Activated CD4-positive, alpha-beta T cell treated with anti-CD3 and anti-CD28 coated beads, Interleukin-2, amount 10 ng/mL, durations not matched to agents 24 days and 14 days (primary cell): ENCODE results near the gene TEX12. TPM values are rescaled to one million over a fixed set of nuclear protein-coding genes. Genes with fewer than 3 reads are reported as not detected.
"Not testable (repeated sequence)": the region's sequence is repeated elsewhere in the genome, so short reads cannot be mapped to it uniquely, and the experiment has no call there.

Source experiments
- DNase-seq: peaks from one replicate; pipeline ENCODE4 v3.0.0; 2022
- H3K27ac Mint-ChIP-seq: one replicate; pipeline ENCODE4 v1.8.0; 2022; ENCODE audit warnings: mild to moderate bottlenecking, mixed read lengths
- H3K27me3 Mint-ChIP-seq: one replicate; pipeline ENCODE4 v1.8.0; 2022; ENCODE audit warnings: mixed read lengths
- H3K36me3 Mint-ChIP-seq: one replicate; pipeline ENCODE4 v1.8.0; 2022; ENCODE audit warnings: low read depth, mild to moderate bottlenecking, mixed read lengths
- H3K4me1 Mint-ChIP-seq: one replicate; pipeline ENCODE4 v1.8.0; 2021; ENCODE audit warnings: mixed read lengths
- H3K4me3 Mint-ChIP-seq: one replicate; pipeline ENCODE4 v1.8.0; 2022; ENCODE audit warnings: mild to moderate bottlenecking, moderate library complexity, mixed read lengths
- H3K9me3 Mint-ChIP-seq: one replicate; pipeline ENCODE4 v1.8.0; 2021; ENCODE audit warnings: mixed read lengths
- intact Hi-C: fragments of 100-400 bp; cut with micrococcal nuclease; formaldehyde crosslinking; loops from one replicate; pipeline ENCODE4 v1.15.1; 2023
- total RNA-seq: library from RNA; stranded (reverse); gene quantifications from 2 replicates; pipeline ENCODE4 v1.2.3, GENCODE V29; 2022

The TEX12 gene
- total RNA-seq, 1 donor from 2014 or later = not detected

DNA sequence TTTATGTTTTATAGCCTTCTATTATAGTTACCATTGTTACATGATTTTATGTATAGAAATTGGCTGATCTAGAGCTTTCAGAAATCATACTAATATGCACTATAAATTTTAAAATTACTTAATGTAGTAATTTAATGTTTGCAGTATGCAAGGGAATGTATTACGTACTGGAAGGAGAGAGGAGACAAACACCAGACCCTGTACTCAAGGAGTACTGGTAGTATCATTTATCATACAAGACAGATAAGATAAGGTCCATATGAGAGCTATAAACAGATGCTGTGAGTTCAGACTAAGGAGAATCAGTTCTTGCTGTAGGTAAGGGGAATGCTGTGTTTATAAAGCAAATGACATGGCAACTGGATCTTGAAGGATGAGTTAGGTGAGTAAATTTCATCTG lies 8.9 kb downstream of the TEX12 start:
- no peak overlapping the region for H3K27ac Mint-ChIP-seq
- H3K27me3 Mint-ChIP-seq = peaks cover 39% of the 10 kb centered on the region
- intact Hi-C loops = no loop called here
- H3K9me3 Mint-ChIP-seq = no peaks in the 10 kb centered on the region
- H3K36me3 Mint-ChIP-seq = no peaks in the 10 kb centered on the region
- peaks cover 7% of the 10 kb centered on the region for H3K4me1 Mint-ChIP-seq
- DNase-seq = no peak
- no peak overlapping the region for H3K4me3 Mint-ChIP-seq

DNA sequence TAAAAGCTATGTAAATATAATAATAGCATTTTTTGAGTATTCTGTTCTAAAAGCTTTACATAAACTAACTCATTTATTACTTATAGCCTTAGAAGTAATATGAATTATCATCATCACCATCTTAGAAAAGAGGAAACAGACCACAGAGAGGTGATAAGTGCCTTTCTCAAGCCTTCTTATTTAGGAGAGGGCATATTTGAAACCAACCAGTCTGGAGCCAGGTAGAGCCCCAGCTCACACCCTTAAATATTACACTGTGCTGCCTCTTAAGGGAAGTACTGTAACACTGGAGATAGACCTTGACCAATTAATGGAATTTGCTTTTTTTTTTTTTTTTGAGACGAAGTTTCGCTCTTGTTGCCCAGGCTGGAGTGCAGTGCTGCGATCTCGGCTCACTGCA lies 10.4 kb downstream of the TEX12 start:
- Mint-ChIP-seq H3K36me3 (no peaks in the 10 kb centered on the region), H3K9me3 (no peaks in the 10 kb centered on the region), H3K27me3 (peaks cover 39% of the 10 kb centered on the region), H3K27ac (no peak overlapping the region), H3K4me3 (no peak overlapping the region), H3K4me1 (peaks cover 7% of the 10 kb centered on the region)
- no peak for DNase-seq
- intact Hi-C loops = no loop called here

DNA sequence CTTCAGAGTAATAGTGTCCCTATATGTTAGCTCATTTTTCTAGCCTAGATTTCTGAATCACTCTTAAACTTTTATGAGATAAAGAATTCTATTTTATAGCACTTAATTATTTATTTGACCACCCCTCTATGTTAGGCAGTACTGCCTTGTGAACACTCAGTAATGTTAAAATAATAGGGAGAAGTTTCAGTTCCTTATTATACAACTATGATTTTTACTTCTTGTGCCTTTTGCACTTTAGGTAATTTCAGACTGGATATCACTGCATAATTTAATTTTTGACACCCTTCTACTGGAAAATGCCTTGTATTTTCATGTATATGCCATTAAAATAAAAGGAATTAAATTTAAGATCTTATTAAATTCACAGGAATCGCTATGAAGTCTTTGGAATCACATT lies 11.3 kb downstream of the TEX12 start:
- no peaks in the 10 kb centered on the region for H3K36me3 Mint-ChIP-seq
- DNase-seq = no peak

DNA sequence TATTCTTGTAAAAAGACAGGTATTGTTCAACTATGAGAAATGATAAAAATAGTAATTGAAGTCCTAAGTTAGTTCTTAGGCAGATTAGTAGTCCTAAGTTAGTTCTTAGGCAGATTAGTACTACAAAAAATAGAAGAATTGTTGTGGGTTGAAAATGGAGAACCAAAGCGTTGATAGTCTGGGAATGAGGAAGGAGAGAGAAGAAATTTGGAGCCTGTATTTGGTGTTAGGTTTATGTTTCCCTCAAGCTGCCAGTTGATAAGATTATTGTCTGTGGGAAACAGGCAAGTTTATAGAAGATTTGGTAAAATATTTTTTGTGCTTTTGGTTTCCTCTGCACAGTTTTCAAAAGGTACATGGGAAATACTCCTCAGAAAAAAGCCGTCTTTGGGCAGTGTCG lies 11.8 kb downstream of the TEX12 start:
- peaks cover 42% of the 10 kb centered on the region for H3K27me3 Mint-ChIP-seq
- no peaks in the 10 kb centered on the region for H3K36me3 Mint-ChIP-seq
- intact Hi-C loops = no loop called here
- H3K9me3 Mint-ChIP-seq = no peaks in the 10 kb centered on the region
- peaks cover 7% of the 10 kb centered on the region for H3K4me1 Mint-ChIP-seq
- no peak overlapping the region for H3K4me3 Mint-ChIP-seq
- no peak for DNase-seq
- no peak overlapping the region for H3K27ac Mint-ChIP-seq

More for the DNA sequence above, 11.3 kb downstream of the TEX12 start:
- Mint-ChIP-seq H3K9me3 (no peaks in the 10 kb centered on the region), H3K4me1 (peaks cover 7% of the 10 kb centered on the region), H3K4me3 (no peak overlapping the region), H3K27me3 (peaks cover 39% of the 10 kb centered on the region), H3K27ac (no peak overlapping the region)
- intact Hi-C loops = no loop called here

DNA sequence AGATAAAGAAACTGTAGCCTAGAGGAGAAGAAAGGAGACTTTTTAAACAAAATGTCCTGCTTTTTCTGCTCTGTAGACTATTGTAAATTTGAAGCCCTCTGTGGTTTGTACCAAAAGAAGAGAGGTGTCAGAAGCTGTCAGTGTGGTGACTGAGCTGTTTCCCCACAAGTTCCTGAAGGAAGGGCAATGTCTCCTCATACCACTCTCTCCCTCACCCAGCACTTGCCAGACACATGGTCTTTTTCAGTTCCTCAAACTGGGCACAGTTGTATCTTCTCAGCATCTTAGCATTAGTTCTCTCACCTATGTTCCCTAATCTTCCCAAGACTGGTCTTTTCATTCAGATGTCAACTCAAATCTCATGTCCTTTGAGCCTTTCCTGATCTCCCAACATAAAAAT lies 12.4 kb downstream of the TEX12 start:
- no peak overlapping the region for H3K4me3 Mint-ChIP-seq
- H3K27ac Mint-ChIP-seq = no peak overlapping the region
- DNase-seq = no peak
- peaks cover 41% of the 10 kb centered on the region for H3K27me3 Mint-ChIP-seq
- H3K9me3 Mint-ChIP-seq = no peaks in the 10 kb centered on the region
- H3K4me1 Mint-ChIP-seq = peaks cover 6% of the 10 kb centered on the region
- H3K36me3 Mint-ChIP-seq = no peaks in the 10 kb centered on the region
- intact Hi-C loops = no loop called here

DNA sequence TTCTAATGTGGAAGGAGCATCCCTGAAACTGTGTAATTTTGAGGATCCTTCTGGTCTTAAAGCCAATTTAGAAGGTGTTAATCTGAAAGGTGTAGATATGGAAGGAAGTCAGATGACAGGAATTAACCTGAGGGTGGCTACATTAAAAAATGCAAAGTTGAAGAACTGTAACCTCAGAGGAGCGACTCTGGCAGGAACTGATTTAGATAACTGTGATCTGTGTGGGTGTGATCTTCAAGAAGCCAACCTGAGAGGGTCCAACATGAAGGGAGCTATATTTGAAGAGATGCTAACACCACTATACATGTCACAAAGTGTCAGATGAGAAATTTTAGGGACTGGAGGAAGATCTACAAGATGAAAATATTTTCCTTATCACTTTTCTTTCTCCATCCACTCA lies 15.7 kb downstream of the TEX12 start:
- H3K9me3 Mint-ChIP-seq = no peaks in the 10 kb centered on the region

DNA sequence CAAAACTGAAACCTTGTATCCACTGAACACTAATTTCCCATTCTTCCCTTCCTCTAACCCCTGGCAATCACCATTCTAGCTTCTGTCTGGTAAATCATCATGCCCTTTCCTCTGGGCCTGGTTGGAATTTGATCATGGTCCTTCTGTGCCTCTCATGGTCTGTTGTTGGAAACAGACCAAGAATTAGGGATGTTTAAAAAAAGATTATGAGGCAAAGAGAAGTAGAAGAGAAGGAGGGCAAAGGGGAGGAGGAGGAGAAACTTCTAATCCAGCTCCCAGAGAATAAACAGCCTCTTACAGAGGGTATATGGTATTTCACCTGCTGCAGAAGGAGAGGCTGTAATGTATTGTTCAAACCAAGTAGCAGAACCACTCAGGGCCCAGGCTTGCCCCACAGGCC lies 18.7 kb downstream of the TEX12 start:
- Mint-ChIP-seq H3K4me1 (no peaks in the 10 kb centered on the region), H3K36me3 (no peaks in the 10 kb centered on the region), H3K9me3 (no peaks in the 10 kb centered on the region), H3K4me3 (no peak overlapping the region), H3K27me3 (peaks cover 14% of the 10 kb centered on the region), H3K27ac (no peak overlapping the region)
- DNase-seq = no peak
- intact Hi-C loops = no loop called here

More for the DNA sequence above, 15.7 kb downstream of the TEX12 start:
- intact Hi-C loops = no loop called here
- no peaks in the 10 kb centered on the region for H3K4me1 Mint-ChIP-seq
- DNase-seq = no peak
- H3K27me3 Mint-ChIP-seq = peaks cover 27% of the 10 kb centered on the region
- no peaks in the 10 kb centered on the region for H3K36me3 Mint-ChIP-seq
- H3K4me3 Mint-ChIP-seq = no peak overlapping the region
- no peak overlapping the region for H3K27ac Mint-ChIP-seq

DNA sequence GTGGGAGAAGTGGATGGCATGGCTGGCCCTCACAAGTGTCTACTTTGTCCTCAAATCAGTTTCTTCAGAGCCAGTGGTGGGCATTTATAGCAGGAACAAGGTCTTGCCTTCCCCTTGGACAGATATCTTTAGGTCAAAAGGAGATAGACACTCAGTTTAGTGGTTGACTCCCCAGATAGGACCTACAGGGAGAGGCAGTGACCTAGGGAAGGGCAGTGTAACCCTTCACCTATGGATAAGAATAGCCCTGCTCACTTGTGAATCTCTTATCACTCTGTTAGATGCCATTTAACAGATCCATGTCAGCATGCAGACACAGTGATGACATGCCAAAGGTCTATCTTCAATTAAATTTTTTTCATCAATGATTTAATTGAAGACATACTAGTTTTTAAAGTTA lies 19.1 kb downstream of the TEX12 start:
- H3K27me3 Mint-ChIP-seq = peaks cover 13% of the 10 kb centered on the region
- intact Hi-C loops = no loop called here
- no peak overlapping the region for H3K27ac Mint-ChIP-seq
- H3K36me3 Mint-ChIP-seq = no peaks in the 10 kb centered on the region
- no peak for DNase-seq
- no peaks in the 10 kb centered on the region for H3K9me3 Mint-ChIP-seq
- H3K4me1 Mint-ChIP-seq = no peaks in the 10 kb centered on the region
- no peak overlapping the region for H3K4me3 Mint-ChIP-seq

DNA sequence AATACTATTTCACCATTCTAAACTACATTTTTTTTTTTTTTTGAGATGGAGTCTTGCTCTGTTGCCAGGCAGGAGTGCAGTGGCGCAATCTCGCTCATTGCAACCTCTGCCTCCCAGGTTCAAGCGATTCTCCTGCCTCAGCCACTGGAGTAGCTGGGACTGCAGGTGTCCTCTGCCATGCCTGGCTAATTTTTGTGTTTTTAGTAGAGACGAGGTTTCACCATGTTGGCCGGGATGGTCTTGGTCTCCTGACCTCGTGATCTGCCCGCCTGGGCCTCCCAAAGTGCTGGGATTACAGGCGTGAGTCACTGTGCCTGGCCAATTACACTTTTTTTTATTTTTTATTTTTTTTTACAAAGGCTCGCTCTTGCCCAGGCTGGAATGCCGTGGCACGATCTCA lies 27.9 kb downstream of the TEX12 start:
- H3K36me3 Mint-ChIP-seq, H3K27ac Mint-ChIP-seq, H3K4me3 Mint-ChIP-seq, intact Hi-C loops, H3K4me1 Mint-ChIP-seq, H3K9me3 Mint-ChIP-seq: not testable (repeated sequence)
- peak; percentile 18 for DNase-seq
- H3K27me3 Mint-ChIP-seq = peaks cover 17% of the 10 kb centered on the region

DNA sequence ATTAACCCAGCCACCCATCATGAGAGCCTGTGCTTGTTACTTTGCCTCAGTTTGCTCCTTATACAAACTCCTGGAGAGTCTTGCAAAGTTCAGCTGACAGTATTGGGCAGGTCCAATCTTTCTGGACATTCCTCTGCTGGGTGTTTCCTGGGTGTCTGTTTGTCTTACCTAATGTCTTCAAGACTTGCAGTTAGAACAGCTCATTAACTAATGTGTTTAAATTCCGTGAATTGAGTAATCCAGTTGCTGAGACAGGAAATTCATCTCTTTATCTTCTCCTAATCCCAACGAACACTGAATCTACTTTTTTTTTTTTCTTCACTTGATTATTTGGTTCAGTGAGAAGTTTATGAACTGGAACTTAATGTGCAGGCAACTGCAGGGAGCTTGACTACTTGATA lies 28.8 kb downstream of the TEX12 start:
- intact Hi-C loops = no loop called here
- peak; percentile 28 for DNase-seq
- Mint-ChIP-seq H3K27me3 (peaks cover 20% of the 10 kb centered on the region), H3K36me3 (no peaks in the 10 kb centered on the region), H3K4me1 (no peaks in the 10 kb centered on the region), H3K9me3 (no peaks in the 10 kb centered on the region), H3K4me3 (no peak overlapping the region), H3K27ac (no peak overlapping the region)

DNA sequence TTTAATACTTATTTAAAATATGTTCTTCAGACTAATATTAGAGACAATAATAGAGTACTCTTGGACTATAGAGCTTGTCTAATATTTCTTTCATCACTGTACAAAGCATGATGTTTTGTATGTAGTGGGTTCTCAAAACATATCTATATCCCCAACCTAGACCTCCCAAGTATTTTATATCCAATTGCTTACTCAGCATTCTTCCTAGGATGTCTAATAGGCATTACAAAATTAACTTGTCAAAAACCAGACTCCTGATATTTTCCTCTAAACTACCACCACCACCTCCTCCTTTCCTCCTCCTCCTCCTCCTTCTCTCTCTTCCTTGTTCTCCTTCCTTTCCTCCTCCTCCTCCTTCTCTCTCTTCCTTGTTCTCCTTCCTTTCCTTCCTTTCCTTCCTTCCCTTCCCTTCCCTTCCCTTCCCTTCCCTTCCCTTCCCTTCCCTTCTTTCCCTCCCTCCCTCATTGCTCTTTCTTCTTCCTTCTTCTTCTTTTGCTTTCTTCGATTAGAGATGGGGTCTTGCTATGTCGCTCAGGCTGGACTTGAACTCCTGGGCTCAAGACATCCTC lies 29.4 kb downstream of the TEX12 start:
- no peaks in the 10 kb centered on the region for H3K36me3 Mint-ChIP-seq
- no peak overlapping the region for H3K27ac Mint-ChIP-seq
- no peaks in the 10 kb centered on the region for H3K9me3 Mint-ChIP-seq
- H3K4me1 Mint-ChIP-seq = no peaks in the 10 kb centered on the region
- intact Hi-C loops = no loop called here
- DNase-seq = no peak
- H3K27me3 Mint-ChIP-seq = peaks cover 20% of the 10 kb centered on the region
- no peak overlapping the region for H3K4me3 Mint-ChIP-seq

DNA sequence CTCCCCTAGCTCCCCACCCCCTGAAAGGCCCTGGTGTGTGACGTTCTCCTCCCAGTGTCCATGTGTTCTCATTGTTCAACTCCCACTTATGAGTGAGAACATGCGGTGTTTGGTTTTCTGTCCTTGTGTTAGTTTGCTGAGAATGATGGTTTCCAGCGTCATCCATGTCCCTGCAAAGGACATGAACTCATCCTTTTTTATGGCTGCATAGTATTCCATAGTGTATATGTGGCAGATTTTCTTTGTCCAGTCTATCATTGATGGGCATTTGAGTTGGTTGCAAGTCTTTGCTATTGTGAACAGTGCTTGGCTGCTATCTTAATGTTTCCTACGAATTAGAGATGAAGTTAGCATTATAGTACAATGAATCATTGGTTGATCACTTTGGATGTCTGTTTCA lies 31.9 kb downstream of the TEX12 start:
- DNase-seq, H3K4me1 Mint-ChIP-seq, H3K9me3 Mint-ChIP-seq, H3K36me3 Mint-ChIP-seq, H3K4me3 Mint-ChIP-seq, intact Hi-C loops, H3K27ac Mint-ChIP-seq: not testable (repeated sequence)
- peaks cover 23% of the 10 kb centered on the region for H3K27me3 Mint-ChIP-seq

DNA sequence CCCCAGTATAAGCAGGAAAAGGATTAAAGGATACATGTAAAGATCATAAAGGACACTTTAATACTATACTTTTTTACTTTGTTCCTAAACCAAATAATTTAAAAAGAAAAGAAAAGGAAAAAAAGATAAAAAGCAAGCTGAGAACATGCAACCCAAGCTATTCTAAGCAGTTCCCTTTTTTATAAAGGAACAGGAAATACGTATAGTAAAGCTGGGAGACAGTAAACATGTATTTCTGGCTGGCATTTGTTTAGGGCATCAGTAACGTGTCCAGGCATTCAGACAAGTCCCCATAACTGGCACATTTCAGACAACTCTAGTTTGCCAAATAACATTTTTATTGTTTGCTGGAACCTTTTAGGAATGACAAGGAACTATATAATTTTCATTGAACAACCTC lies 33.1 kb downstream of the TEX12 start:
- Mint-ChIP-seq H3K4me3 (no peak overlapping the region), H3K4me1 (no peaks in the 10 kb centered on the region)
- intact Hi-C loops = no loop called here

DNA sequence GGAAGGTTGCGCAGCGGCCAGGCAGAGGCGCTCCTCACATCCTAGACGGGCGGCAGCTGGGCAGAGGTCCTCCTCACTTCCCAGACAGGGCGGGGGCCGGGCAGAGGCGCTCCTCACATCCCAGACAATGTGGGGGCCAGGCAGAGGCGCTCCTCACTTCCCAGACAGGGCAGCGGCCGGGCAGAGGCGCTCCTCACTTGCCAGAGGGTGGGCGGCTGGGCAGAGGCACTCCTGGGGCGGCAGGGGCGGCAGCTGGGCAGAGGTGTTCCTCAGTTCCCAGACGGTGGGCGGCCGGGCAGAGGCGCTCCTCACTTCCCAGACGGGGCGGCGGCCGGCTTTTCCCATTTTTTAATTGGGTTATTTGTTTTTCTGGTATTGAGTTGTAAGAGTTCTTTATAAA lies 38.9 kb downstream of the TEX12 start:
- H3K27ac Mint-ChIP-seq = no peak overlapping the region
- H3K36me3 Mint-ChIP-seq = no peaks in the 10 kb centered on the region
- peaks cover 16% of the 10 kb centered on the region for H3K27me3 Mint-ChIP-seq
- no peak for DNase-seq
- H3K9me3 Mint-ChIP-seq = no peaks in the 10 kb centered on the region
- H3K4me3 Mint-ChIP-seq = no peak overlapping the region
- peaks cover 2% of the 10 kb centered on the region for H3K4me1 Mint-ChIP-seq
- intact Hi-C loops = no loop called here

More for the DNA sequence above, 33.1 kb downstream of the TEX12 start:
- H3K27me3 Mint-ChIP-seq = peaks cover 23% of the 10 kb centered on the region
- H3K9me3 Mint-ChIP-seq = no peaks in the 10 kb centered on the region
- no peak for DNase-seq
- H3K27ac Mint-ChIP-seq = no peak overlapping the region
- no peaks in the 10 kb centered on the region for H3K36me3 Mint-ChIP-seq

DNA sequence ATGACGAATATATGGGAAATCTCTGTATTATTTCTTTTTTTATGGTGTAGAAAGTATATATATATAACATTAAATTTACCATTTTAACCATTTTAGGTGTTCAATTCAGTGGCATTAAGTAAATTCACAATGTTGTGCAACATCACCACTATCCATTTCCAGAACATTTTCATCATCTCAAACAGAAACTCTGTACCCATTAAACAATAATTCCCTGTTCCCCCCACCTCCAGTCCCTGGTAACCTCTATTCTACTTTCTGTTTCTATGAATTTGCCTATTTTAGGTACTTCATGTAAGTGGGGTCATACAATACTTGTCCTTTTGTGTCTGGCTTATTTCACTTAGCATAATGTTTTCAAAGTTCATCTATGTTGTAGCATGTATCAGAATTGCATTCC lies 43.7 kb downstream of the TEX12 start:
- no peak for DNase-seq
- H3K27ac Mint-ChIP-seq = no peak overlapping the region
- H3K4me3 Mint-ChIP-seq = no peak overlapping the region
- no peaks in the 10 kb centered on the region for H3K9me3 Mint-ChIP-seq
- H3K4me1 Mint-ChIP-seq = peaks cover 10% of the 10 kb centered on the region
- intact Hi-C loops = loop anchor here (10.0 kb wide), 2 partner anchors 244 to 904 kb away; no protein-coding TSS in a partner anchor
- no peaks in the 10 kb centered on the region for H3K36me3 Mint-ChIP-seq
- H3K27me3 Mint-ChIP-seq = peaks cover 20% of the 10 kb centered on the region
